ENCODE data around the gene PPP2R1B.
"Not testable (repeated sequence)": the region's sequence is repeated elsewhere in the genome, so short reads cannot be mapped to it uniquely, and the experiment has no call there.

PPP2R1B gene

DNA sequence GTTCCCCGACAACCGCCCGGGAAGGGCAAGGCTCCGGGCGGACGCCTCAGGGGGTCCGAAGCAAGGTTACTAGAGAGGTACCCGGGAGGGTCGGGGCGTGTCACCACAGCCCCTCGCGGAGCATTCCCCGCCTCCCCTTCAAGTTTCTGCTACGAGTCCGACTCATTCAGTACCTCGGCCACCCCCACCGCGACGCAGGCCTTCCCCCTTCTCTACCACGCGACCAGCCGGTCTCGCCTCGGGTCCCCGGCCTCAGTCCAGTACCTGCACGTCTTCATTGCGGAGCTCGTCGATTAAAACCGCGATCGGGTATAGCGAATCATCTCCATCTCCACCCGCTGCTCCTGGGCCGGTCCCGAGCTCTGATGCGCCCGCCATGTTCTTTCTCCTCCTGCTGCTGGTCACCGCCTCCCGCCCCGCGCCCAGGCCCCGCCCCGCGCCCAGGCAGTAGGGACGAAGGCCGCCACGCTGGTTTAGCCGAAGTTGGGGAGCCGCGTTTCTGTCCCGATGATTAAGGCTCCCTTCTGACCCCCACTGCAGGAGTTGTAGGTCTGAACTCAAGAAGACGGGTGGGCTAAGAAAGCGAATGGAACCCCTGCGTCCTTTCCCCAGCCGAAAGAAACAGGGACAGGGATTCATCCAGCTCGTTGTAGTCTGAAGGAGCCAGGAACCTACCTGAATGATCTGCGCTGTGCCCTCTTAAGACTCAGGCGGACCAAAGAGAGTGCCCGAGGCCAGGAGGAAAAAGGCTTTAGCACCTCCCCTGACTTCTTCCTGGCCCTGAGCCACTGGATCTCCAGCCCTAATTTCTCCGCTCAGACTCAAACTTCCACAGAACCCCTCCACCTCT is at the start of gene PPP2R1B:
PPP2R1B (minus strand) TSS at position 406 of the 850 bp plus-strand sequence; CDS start at position 378, 28 bp downstream.
- DNase-seq (ENCODE audit: low read depth) = peak; percentile 58

- DNase-seq (ENCODE audit: low read depth) = no peak
These were observed 49.3 kb upstream of the PPP2R1B start for GRCh38 chr11:111815489-111815888.

GRCh38 chr11:111814557-111815320 is 48.5 kb upstream of the PPP2R1B start:
- DNase-seq (ENCODE audit: low read depth) = no peak

DNA sequence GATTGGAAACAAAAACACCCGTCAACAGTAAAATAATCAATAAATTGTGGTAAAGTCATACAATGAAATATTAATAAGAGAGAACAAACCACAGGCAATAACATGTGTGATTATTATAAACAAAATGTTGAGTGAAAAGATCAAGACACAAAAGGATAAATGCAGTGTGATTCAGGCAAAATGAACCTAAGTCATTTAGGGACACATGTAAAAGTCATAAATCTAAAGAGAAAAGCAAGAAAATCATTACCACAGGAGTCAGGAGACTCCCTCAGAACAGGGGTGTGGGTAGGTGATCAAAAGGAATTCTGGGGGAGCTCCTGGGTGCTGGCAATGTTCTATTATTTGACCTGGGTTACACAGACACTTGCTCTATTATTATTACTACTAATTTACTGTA is 47.9 kb upstream of the PPP2R1B start:
- no peak for DNase-seq (ENCODE audit: low read depth)

DNA sequence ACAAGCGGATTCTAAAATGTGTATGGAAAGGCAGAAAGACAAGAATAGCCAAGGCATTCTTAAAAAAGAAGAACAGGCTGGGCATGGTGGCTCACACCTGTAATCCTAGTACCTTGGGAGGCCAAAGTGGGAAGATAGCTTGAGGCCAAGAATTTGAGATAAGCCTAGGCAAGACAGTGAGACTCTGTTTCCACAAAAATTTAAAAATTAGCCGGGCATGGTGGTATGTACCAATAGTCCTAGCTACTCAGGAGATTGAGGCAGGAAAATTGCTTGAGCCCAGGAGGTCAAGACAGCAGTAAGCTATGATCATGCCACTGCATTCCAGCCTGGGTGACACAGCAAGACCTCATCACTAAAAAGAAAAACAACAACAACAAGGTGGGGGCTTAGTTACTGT is 46.0 kb upstream of the PPP2R1B start:
- no peak for DNase-seq (ENCODE audit: low read depth)

- no peak for DNase-seq (ENCODE audit: low read depth)
These were observed 45.3 kb upstream of the PPP2R1B start for GRCh38 chr11:111811445-111811844.

DNA sequence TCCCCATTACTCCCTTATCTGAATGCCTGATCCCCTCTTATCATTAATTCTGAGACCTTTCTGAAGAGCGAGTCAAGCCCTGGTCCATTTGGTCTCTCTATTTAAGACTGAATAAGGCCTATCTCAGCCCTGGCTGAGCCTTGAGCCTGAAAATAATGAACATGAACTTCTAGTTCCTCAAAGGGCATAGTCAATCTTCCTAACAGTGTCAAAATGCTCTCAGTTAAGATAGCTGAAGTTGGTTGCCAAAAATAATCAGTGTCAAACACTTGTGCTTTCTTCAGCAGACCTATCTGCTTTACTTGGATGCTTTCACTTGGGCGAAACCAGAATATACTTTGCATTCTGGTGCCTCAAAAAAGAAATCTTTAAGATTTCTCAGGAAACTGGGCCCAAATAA is 42.6 kb upstream of the PPP2R1B start:
- DNase-seq (ENCODE audit: low read depth) = no peak

- DNase-seq (ENCODE audit: low read depth) = no peak
These were observed 41.9 kb upstream of the PPP2R1B start for GRCh38 chr11:111808063-111808588.

DNA sequence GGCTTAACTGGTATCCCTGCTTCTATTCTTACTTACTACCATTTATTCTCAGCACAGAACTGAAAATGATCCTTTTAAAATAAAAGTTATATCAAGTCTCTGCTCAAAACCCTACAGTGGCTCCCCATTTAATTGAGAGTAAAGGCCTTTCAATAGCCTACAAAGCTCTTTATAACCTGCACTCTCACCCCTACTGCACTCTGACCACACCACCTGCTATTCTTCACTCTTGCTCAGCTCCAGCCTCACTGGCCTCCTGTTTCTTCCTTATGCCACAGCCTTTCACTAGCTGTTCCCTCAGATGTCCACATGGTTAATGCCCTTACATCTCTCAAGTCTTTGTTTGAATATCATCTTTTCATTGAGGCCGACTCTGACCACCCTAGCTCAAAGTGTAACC is 40.9 kb upstream of the PPP2R1B start:
- no peak for DNase-seq (ENCODE audit: low read depth)

- no peak for DNase-seq (ENCODE audit: low read depth)
These were observed 34.9 kb upstream of the PPP2R1B start for GRCh38 chr11:111801135-111801534.

DNA sequence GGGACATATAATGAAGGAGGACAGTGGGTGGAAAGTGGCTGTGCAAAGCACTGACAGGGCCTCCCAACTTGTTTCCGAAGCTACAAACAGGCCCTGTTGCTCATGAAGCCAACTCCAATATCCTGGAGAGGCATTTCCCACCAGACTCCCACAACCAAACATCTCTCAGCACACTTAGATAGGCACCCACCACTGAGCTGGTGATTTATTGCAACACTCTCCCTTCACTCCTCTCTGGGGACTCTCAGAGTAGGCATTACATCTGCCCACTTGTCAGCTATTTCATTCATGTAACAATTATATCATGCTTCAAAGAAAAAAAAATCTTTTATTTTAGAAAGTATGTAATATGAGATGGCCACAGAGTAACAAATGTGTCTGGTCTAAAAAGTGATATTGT is 32.1 kb upstream of the PPP2R1B start:
- no peak for DNase-seq (ENCODE audit: low read depth)

DNA sequence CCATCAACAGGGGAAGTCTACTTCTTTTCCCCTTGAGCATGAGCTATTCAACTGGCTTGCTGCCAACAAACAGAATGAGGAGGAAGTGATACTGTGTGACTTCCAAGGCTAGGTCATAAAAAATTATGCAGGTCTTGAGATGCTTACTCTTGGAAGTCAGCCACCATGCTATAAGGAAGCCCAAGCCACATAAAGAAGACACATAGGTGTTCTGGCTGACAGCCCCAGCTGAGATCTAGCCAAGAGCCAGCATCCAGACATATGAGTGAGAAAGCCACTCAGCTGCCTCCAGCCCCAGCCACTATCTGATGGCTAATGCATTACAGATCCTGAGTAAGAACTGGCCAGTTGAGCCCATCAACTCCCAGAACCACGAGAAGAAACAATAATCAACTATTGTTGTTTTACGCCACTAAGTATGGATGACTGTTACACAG is 31.0 kb upstream of the PPP2R1B start:
- DNase-seq (ENCODE audit: low read depth) = no peak

- no peak for DNase-seq (ENCODE audit: low read depth)
These were observed 30.5 kb upstream of the PPP2R1B start for GRCh38 chr11:111796696-111797095.

GRCh38 chr11:111795334-111795985 is 29.3 kb upstream of the PPP2R1B start:
- DNase-seq (ENCODE audit: low read depth) = no peak

- no peak for DNase-seq (ENCODE audit: low read depth)
These were observed 27.7 kb upstream of the PPP2R1B start for GRCh38 chr11:111793863-111794262.

- no peak for DNase-seq (ENCODE audit: low read depth)
These were observed 26.8 kb upstream of the PPP2R1B start for GRCh38 chr11:111792955-111793500.

- DNase-seq (ENCODE audit: low read depth) = no peak
These were observed 26.1 kb upstream of the PPP2R1B start for GRCh38 chr11:111792314-111792713.

GRCh38 chr11:111788464-111788863 is 22.3 kb upstream of the PPP2R1B start:
- no peak for DNase-seq (ENCODE audit: low read depth)

DNA sequence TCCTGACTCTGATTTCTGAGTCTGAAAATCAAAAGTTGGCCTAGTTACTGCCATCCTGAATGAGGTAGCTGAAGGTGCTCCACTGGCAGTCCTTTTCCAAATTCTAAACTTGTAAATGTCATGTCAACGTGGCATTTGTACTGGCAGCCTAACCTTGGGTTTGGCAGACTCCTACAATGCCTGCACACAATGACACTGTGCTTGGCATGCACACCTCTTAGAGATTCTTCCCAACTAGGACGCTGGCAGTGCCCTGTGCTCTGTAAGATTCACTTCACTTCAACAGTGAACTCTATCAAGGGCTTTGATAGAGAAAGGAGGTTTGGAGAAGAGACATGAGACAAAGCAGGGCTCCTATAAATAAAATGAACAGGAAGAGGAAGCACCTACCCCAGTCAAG is 21.9 kb upstream of the PPP2R1B start:
- DNase-seq (ENCODE audit: low read depth) = no peak

DNA sequence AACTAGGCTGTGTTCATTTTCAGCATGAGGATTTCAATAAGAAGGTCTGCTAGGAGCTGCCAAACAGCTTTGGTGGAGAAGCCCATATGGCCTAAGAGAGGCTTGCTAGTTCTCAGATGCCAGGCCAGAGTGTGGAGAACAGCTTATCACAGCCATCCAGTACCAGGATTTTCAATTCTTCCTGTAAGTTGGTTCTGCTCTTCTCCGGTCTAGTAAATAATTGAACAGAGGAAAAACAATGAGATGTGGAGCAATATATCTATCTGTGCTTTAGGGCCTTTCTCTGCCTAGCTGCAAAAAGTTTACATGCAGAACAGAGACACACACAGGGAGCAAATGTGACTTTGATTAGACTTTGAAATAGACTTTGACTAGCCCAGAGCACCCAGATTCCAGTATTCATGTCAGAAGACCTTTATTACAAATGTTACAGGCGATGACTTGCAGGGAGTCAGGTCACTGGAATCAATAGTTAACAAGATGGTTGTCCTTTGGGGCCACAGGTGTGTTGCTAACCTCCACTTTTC is 19.8 kb upstream of the PPP2R1B start:
- DNase-seq (ENCODE audit: low read depth) = no peak

DNA sequence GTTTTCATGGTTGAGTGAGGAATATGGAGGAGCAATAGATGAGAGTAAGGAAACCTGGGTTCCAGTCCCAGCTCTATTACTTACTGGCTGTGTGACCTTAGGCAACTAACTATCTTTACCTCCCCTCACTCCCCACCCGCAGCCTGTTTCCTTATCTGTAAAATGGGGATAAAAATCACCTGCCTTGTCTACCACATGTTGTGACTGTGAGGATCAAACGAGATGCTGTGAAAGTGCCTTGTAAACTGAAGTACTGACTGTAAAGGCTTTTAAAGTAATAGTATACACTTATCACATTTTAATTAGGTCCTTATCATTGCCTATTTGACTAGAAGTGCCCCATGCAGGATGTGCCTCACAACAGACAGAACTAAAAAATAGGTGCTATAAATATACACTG is 18.9 kb upstream of the PPP2R1B start:
- no peak for DNase-seq (ENCODE audit: low read depth)

GRCh38 chr11:111784311-111784710 is 18.1 kb upstream of the PPP2R1B start:
- DNase-seq (ENCODE audit: low read depth) = not testable (repeated sequence)

Measured in T-helper 22 cell (primary cell).